Neural progenitor cell (in vitro differentiated cells): ENCODE results near the gene RLN3. TPM values are rescaled to one million over a fixed set of nuclear protein-coding genes. Genes with fewer than 3 reads are reported as not detected.

Experiments used
- DNase-seq: peaks from one replicate; pipeline ENCODE4 v3.0.0-alpha.2; 2016; ENCODE audit warnings: low spot score
- H2AFZ ChIP-seq: fragments of 200-600 bp; sonication (generic); replicated peaks from 2 replicates; pipeline ENCODE4 v1.6.1; 2016; ENCODE audit warnings: antibody characterized with exemption
- H3F3A ChIP-seq: fragments of 200-600 bp; sonication (generic); 2 replicates; pipeline ENCODE4 v1.6.1; 2016; ENCODE audit warnings: antibody characterized with exemption, low read depth
- H3K27ac ChIP-seq: fragments of 200-600 bp; sonication (generic); 2 replicates; pipeline ENCODE4 v1.5.1; 2016; ENCODE audit warnings: mild to moderate bottlenecking
- H3K27me3 ChIP-seq: fragments of 200-600 bp; sonication (generic); 2 replicates; pipeline ENCODE4 v1.6.1; 2016; ENCODE audit warnings: mild to moderate bottlenecking, moderate library complexity
- H3K36me3 ChIP-seq: fragments of 200-600 bp; sonication (generic); 2 replicates; pipeline ENCODE4 v1.5.1; 2016
- H3K4me1 ChIP-seq: fragments of 200-600 bp; sonication (generic); 2 replicates; pipeline ENCODE4 v1.6.1; 2016; ENCODE audit warnings: mixed run types
- H3K4me2 ChIP-seq: fragments of 200-600 bp; sonication (generic); 2 replicates; pipeline ENCODE4 v1.6.1; 2016
- H3K4me3 ChIP-seq: fragments of 200-600 bp; sonication (generic); 2 replicates; pipeline ENCODE4 v1.5.1; 2016
- H3K79me2 ChIP-seq: fragments of 200-600 bp; sonication (generic); 2 replicates; pipeline ENCODE4 v1.6.1; 2016; ENCODE audit warnings: low read depth
- H3K9ac ChIP-seq: fragments of 200-600 bp; sonication (generic); 2 replicates; pipeline ENCODE4 v1.6.1; 2016
- H3K9me3 ChIP-seq: fragments of 200-600 bp; sonication (generic); 2 replicates; pipeline ENCODE4 v1.5.1; 2016; ENCODE audit warnings: low read depth
- H4K20me1 ChIP-seq: fragments of 200-600 bp; sonication (generic); 2 replicates; pipeline ENCODE4 v1.6.1; 2016; ENCODE audit warnings: low read depth
- H3K27ac Mint-ChIP-seq: 3 replicates; pipeline ENCODE4 v1.8.0; 2021; ENCODE audit warnings: mixed read lengths
- H3K27me3 Mint-ChIP-seq: 2 replicates; pipeline ENCODE4 v1.8.0; 2022; ENCODE audit warnings: low read depth, mild to moderate bottlenecking, inconsistent platforms, moderate library complexity, mixed read lengths; ENCODE audit not compliant: insufficient read depth
- H3K36me3 Mint-ChIP-seq: 3 replicates; pipeline ENCODE4 v1.8.0; 2021; ENCODE audit warnings: mixed read lengths
- H3K4me1 Mint-ChIP-seq: 3 replicates; pipeline ENCODE4 v1.8.0; 2021; ENCODE audit warnings: mixed read lengths
- H3K4me3 Mint-ChIP-seq: 3 replicates; pipeline ENCODE4 v1.8.0; 2021; ENCODE audit warnings: mild to moderate bottlenecking, moderate library complexity, mixed read lengths
- H3K9me3 Mint-ChIP-seq: 3 replicates; pipeline ENCODE4 v1.8.0; 2020; ENCODE audit warnings: mixed read lengths
- CTCF ChIP-seq: fragments of 200-600 bp; sonication (generic); IDR thresholded peaks from 2 replicates; pipeline ENCODE4 v1.5.1; 2017; ENCODE audit warnings: antibody characterized with exemption, mild to moderate bottlenecking
- EZH2 ChIP-seq: fragments of 200-600 bp; sonication (generic); IDR thresholded peaks from 2 replicates; pipeline ENCODE4 v1.6.1; 2017; ENCODE audit warnings: antibody characterized with exemption, mild to moderate bottlenecking, moderate library complexity
- EZH2phosphoT487 ChIP-seq: fragments of 200-600 bp; sonication (generic); IDR thresholded peaks from 2 replicates; pipeline ENCODE4 v1.6.1; 2017; ENCODE audit warnings: antibody characterized with exemption
- total RNA-seq: library from RNA; depleted of rRNA; stranded (reverse); fragments of >200 nt; gene quantifications from 2 replicates; pipeline ENCODE4 v1.2.3, GENCODE V29; 2015; ENCODE audit warnings: low replicate concordance

Gene RLN3
- total RNA-seq, 1 donor from 2014 or later: not detected

DNA sequence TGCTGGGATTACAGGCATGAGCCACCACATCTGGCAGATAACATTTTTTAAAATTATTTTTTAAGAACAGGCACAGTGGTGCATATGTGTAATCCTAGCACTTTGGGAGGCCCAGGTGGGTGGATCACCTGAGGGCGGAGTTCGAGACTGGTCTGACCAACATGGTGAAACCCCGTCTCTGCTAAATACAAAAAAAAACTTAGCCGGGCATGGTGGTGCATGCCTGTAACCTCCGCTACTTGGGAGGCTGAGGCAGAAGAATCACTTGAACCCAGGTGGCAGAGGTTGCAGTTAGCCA, 34.6 kb downstream of the RLN3 start:
- H4K20me1 ChIP-seq: no peaks in the 10 kb centered on the region
- no peaks in the 10 kb centered on the region for H3K9me3 Mint-ChIP-seq
- H2AFZ ChIP-seq: no peak overlapping the region
- H3K4me3 Mint-ChIP-seq: no peak overlapping the region
- H3K4me2 ChIP-seq: no peak overlapping the region
- H3K9me3 ChIP-seq: no peaks in the 10 kb centered on the region
- H3K27ac ChIP-seq: no peak overlapping the region
- TF ChIP-seq CTCF (no peak), EZH2phosphoT487 (no peak), EZH2 (no peak)
- peaks cover 17% of the 10 kb centered on the region for H3F3A ChIP-seq
- H3K27ac Mint-ChIP-seq: no peak overlapping the region
- DNase-seq: no peak
- H3K27me3 Mint-ChIP-seq: peaks cover 24% of the 10 kb centered on the region
- no peaks in the 10 kb centered on the region for H3K36me3 Mint-ChIP-seq
- no peak overlapping the region for H3K9ac ChIP-seq
- H3K27me3 ChIP-seq: peaks cover 26% of the 10 kb centered on the region
- H3K4me3 ChIP-seq: no peak overlapping the region
- H3K4me1 ChIP-seq: no peaks in the 10 kb centered on the region
- H3K4me1 Mint-ChIP-seq: peaks cover 24% of the 10 kb centered on the region
- no peaks in the 10 kb centered on the region for H3K36me3 ChIP-seq
- H3K79me2 ChIP-seq: no peaks in the 10 kb centered on the region

DNA sequence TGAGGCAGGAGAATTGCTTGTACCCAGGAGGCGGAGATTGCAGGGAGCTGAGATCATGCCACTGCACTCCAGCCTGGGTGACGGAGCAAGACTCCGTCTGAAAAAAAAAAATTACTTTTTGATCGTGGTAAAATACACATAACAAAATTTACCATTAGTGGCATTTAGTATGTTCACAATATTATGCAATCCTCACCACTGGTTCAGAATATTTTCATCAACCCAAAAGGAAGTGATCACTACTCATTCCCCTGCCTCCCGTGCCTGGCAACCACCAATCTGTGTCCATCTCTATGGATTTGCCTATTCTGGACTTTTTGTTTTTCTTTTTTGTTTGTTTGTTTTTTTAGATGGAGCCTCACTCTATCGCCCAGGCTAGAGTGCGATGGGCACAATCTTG, 35.2 kb downstream of the RLN3 start:
- Histone ChIP-seq H2AFZ (no peak overlapping the region), H3K4me3 (no peak overlapping the region), H3K27ac (no peak overlapping the region), H3K9me3 (no peaks in the 10 kb centered on the region), H3F3A (peaks cover 11% of the 10 kb centered on the region), H3K36me3 (no peaks in the 10 kb centered on the region), H3K9ac (no peak overlapping the region), H3K79me2 (no peaks in the 10 kb centered on the region), H3K27me3 (peaks cover 20% of the 10 kb centered on the region), H3K4me2 (no peak overlapping the region), H4K20me1 (no peaks in the 10 kb centered on the region), H3K4me1 (no peaks in the 10 kb centered on the region)
- H3K27me3 Mint-ChIP-seq: peaks cover 19% of the 10 kb centered on the region
- no peaks in the 10 kb centered on the region for H3K36me3 Mint-ChIP-seq
- no peak for TF ChIP-seq CTCF
- no peak for TF ChIP-seq EZH2phosphoT487
- no peak for TF ChIP-seq EZH2
- no peak overlapping the region for H3K27ac Mint-ChIP-seq
- no peak for DNase-seq
- no peak overlapping the region for H3K4me3 Mint-ChIP-seq
- H3K4me1 Mint-ChIP-seq: peaks cover 20% of the 10 kb centered on the region
- no peaks in the 10 kb centered on the region for H3K9me3 Mint-ChIP-seq

- Histone ChIP-seq H3K36me3 (no peaks in the 10 kb centered on the region), H3K27ac (no peak overlapping the region), H3K27me3 (peaks cover 14% of the 10 kb centered on the region), H3K4me2 (no peak overlapping the region), H2AFZ (no peak overlapping the region), H3K9ac (no peak overlapping the region), H3K4me3 (no peak overlapping the region), H3K9me3 (no peaks in the 10 kb centered on the region), H3K79me2 (no peaks in the 10 kb centered on the region), H3K4me1 (no peaks in the 10 kb centered on the region), H3F3A (peaks cover 5% of the 10 kb centered on the region), H4K20me1 (no peaks in the 10 kb centered on the region)
- no peak for TF ChIP-seq EZH2phosphoT487
- no peak for TF ChIP-seq EZH2
- no peaks in the 10 kb centered on the region for H3K9me3 Mint-ChIP-seq
- DNase-seq: no peak
- H3K36me3 Mint-ChIP-seq: no peaks in the 10 kb centered on the region
- H3K27ac Mint-ChIP-seq: no peak overlapping the region
- peaks cover 5% of the 10 kb centered on the region for H3K27me3 Mint-ChIP-seq
- no peak overlapping the region for H3K4me3 Mint-ChIP-seq
- H3K4me1 Mint-ChIP-seq: no peaks in the 10 kb centered on the region
Observed at GRCh38 chr19:14066134-14066533, 38.2 kb downstream of the RLN3 start.

GRCh38 chr19:14070268-14071050, 42.5 kb downstream of the RLN3 start:
- Histone ChIP-seq H3K4me3 (no peak overlapping the region), H3K36me3 (no peaks in the 10 kb centered on the region), H3K27me3 (peaks cover 55% of the 10 kb centered on the region), H3K4me1 (peaks cover 6% of the 10 kb centered on the region), H3K4me2 (no peak overlapping the region), H3F3A (peaks cover 28% of the 10 kb centered on the region), H3K79me2 (no peaks in the 10 kb centered on the region), H4K20me1 (no peaks in the 10 kb centered on the region), H3K9me3 (no peaks in the 10 kb centered on the region), H3K9ac (no peak overlapping the region), H3K27ac (no peak overlapping the region), H2AFZ (no peak overlapping the region)
- Mint-ChIP-seq H3K36me3 (no peaks in the 10 kb centered on the region), H3K27ac (peak overlapping the region; percentile 78), H3K27me3 (peaks cover 14% of the 10 kb centered on the region), H3K4me1 (peaks cover 10% of the 10 kb centered on the region), H3K9me3 (no peaks in the 10 kb centered on the region), H3K4me3 (peak overlapping the region; percentile 55)
- TF ChIP-seq EZH2 (no peak), EZH2phosphoT487 (no peak), CTCF (no peak)
- no peak for DNase-seq
